ENCODE data around the gene MRPS34.

Gene MRPS34

DNA sequence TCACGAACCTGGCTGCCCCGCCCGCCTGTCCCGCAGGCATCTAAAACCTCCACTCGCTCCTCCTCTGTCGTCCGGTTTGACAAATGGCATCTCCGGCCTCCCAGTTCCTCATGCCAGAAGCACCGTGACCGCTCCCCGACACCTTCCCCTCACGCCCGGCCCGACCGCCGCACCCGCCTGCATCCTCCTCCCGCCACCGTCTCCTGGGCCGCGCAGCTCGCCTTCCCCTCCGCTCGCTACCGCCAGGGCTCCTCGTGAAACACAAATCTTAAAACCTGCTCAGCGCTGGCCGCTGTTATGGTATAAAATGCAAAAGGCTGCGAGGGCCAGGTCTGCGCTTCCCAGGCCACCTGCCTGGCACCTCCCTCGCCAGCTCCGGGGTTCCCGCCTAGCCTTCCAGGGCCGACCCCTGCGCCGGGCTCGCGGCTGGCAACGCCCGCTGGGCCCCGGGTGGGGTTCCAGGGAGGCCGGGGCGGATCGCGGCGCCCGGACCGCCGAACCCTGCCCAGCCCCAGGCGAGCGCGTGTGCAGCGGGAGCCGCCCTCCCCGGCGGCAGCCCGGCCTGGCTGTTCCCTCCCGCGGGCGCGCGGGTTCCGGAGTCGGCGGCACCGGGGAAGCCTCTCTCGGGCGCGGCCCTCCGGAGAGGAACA, 8.9 kb upstream of the MRPS34 start (continued):
- no peak for TF ChIP-seq HOXA7 (CRISPR knock-in tag; IDR thresholded peaks at IDR 0.05; ENCODE audit: borderline replicate concordance)
- no peak for TF ChIP-seq IKZF3 (tag by site-specific recombination; IDR thresholded peaks at IDR 0.05)
- TF ChIP-seq ZNF311 (tag by site-specific recombination; IDR thresholded peaks at IDR 0.05; ENCODE audit: borderline replicate concordance), result no peak
- TF ChIP-seq, protein P1, sequence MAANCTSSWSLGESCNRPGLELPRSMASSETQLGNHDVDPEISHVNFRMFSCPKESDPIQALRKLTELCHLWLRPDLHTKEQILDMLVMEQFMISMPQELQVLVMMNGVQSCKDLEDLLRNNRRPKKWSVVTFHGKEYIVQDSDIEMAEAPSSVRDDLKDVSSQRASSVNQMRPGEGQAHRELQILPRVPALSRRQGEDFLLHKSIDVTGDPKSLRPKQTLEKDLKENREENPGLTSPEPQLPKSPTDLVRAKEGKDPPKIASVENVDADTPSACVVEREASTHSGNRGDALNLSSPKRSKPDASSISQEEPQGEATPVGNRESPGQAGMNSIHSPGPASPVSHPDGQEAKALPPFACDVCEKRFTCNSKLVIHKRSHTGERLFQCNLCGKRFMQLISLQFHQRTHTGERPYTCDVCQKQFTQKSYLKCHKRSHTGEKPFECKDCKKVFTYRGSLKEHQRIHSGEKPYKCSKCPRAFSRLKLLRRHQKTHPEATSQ (tag by site-specific recombination; IDR thresholded peaks at IDR 0.05), result no peak
- no peak for TF ChIP-seq OSR2 (tag by site-specific recombination; IDR thresholded peaks at IDR 0.05)
- no peak for TF ChIP-seq PRDM1 (tag by site-specific recombination; IDR thresholded peaks at IDR 0.05)
- TF ChIP-seq GLI4 (tag by site-specific recombination; IDR thresholded peaks at IDR 0.05), result no peak
- TF ChIP-seq ZNF266 (tag by site-specific recombination; IDR thresholded peaks at IDR 0.05; ENCODE audit: low read depth), result no peak
- no peak for TF ChIP-seq ZNF701 (tag by site-specific recombination; IDR thresholded peaks at IDR 0.05)
- no peak for TF ChIP-seq ZNF654 (tag by site-specific recombination; IDR thresholded peaks at IDR 0.05; ENCODE audit: low read depth)
- peak; percentile 58; the same call in 1 of the 2 replicates for TF ChIP-seq ZNF2 (tag by site-specific recombination; IDR thresholded peaks at IDR 0.05)
- 0 out of 2 replicates have a peak, but pooled peaks have one; percentile 17 for TF ChIP-seq ZBTB44 (tag by site-specific recombination; IDR thresholded peaks at IDR 0.05)
- no peak for TF ChIP-seq ZNF670 (tag by site-specific recombination; IDR thresholded peaks at IDR 0.05; ENCODE audit: low read depth)
- no peak for TF ChIP-seq ZNF292 (tag by site-specific recombination; IDR thresholded peaks at IDR 0.05; ENCODE audit: borderline replicate concordance, low read depth)
- TF ChIP-seq ZNF529 (tag by site-specific recombination; IDR thresholded peaks at IDR 0.05; ENCODE audit: insufficient replicate concordance), result no peak
- no peak for TF ChIP-seq ZNF302 (tag by site-specific recombination; IDR thresholded peaks at IDR 0.05; ENCODE audit: low read depth)
- no peak for TF ChIP-seq ZNF610 (tag by site-specific recombination; IDR thresholded peaks at IDR 0.05; ENCODE audit: borderline replicate concordance)
- no peak for TF ChIP-seq ZNF488 (tag by site-specific recombination; IDR thresholded peaks at IDR 0.05)
- TF ChIP-seq SP2 (tag by site-specific recombination; IDR thresholded peaks at IDR 0.05), result peak; percentile 74
- TF ChIP-seq TSHZ1 (tag by site-specific recombination; IDR thresholded peaks at IDR 0.05; ENCODE audit: borderline replicate concordance), result no peak
- peak; percentile 61; the same call in 1 of the 2 replicates for TF ChIP-seq ZBTB48 (tag by site-specific recombination; IDR thresholded peaks at IDR 0.05)
- no peak for TF ChIP-seq ZNF169 (tag by site-specific recombination; IDR thresholded peaks at IDR 0.05)
- no peak for TF ChIP-seq ZFHX2 (tag by site-specific recombination; conservative IDR thresholded peaks at IDR 0.05)
- TF ChIP-seq ZNF518A (tag by site-specific recombination; conservative IDR thresholded peaks at IDR 0.05; ENCODE audit: low read depth), result no peak
- no peak for TF ChIP-seq ZNF76 (tag by site-specific recombination; IDR thresholded peaks at IDR 0.05; ENCODE audit: borderline replicate concordance, low read depth)
